ENCODE data around the gene RERE.

The RERE gene

GRCh38 chr1:8752411-8752810, 65.0 kb downstream of the RERE start:
- Histone ChIP-seq H3K4me1 (ENCODE audit: control insufficient read depth, insufficient read depth, low read length) (no peaks in the 10 kb centered on the region), H3K27ac (ENCODE audit: low read length) (no peak overlapping the region), H3K36me3 (ENCODE audit: control insufficient read depth in 2 of 2, insufficient read depth in 2 of 2, low read length in 2 of 2) (no peaks in the 10 kb centered on the region), H3K9me3 (ENCODE audit: control insufficient read depth in 2 of 2, low read length in 2 of 2) (no peaks in the 10 kb centered on the region), H3K4me3 (ENCODE audit: low read length in 2 of 2) (no peak overlapping the region), H3K9ac (ENCODE audit: low read length in 2 of 2) (no peak overlapping the region), H3K27me3 (ENCODE audit: control insufficient read depth in 1 of 2, insufficient read depth in 2 of 2, low read length in 2 of 2) (no peaks in the 10 kb centered on the region)

- H3K4me1 ChIP-seq (ENCODE audit: control insufficient read depth, insufficient read depth, low read length) = no peaks in the 10 kb centered on the region
- H3K27me3 ChIP-seq (ENCODE audit: control insufficient read depth in 1 of 2, insufficient read depth in 2 of 2, low read length in 2 of 2) = no peaks in the 10 kb centered on the region
- no peaks in the 10 kb centered on the region for H3K9me3 ChIP-seq (ENCODE audit: control insufficient read depth in 2 of 2, low read length in 2 of 2)
- no peak overlapping the region for H3K27ac ChIP-seq (ENCODE audit: low read length)
- no peak overlapping the region for H3K4me3 ChIP-seq (ENCODE audit: low read length in 2 of 2)
- no peak overlapping the region for H3K9ac ChIP-seq (ENCODE audit: low read length in 2 of 2)
- no peaks in the 10 kb centered on the region for H3K36me3 ChIP-seq (ENCODE audit: control insufficient read depth in 2 of 2, insufficient read depth in 2 of 2, low read length in 2 of 2)
Observed at GRCh38 chr1:8751984-8752383, 65.5 kb downstream of the RERE start.

- Histone ChIP-seq H3K27ac (ENCODE audit: low read length) (no peak overlapping the region), H3K27me3 (ENCODE audit: control insufficient read depth in 1 of 2, insufficient read depth in 2 of 2, low read length in 2 of 2) (no peaks in the 10 kb centered on the region), H3K9ac (ENCODE audit: low read length in 2 of 2) (no peak overlapping the region), H3K4me3 (ENCODE audit: low read length in 2 of 2) (no peak overlapping the region), H3K4me1 (ENCODE audit: control insufficient read depth, insufficient read depth, low read length) (no peaks in the 10 kb centered on the region), H3K36me3 (ENCODE audit: control insufficient read depth in 2 of 2, insufficient read depth in 2 of 2, low read length in 2 of 2) (no peaks in the 10 kb centered on the region), H3K9me3 (ENCODE audit: control insufficient read depth in 2 of 2, low read length in 2 of 2) (no peaks in the 10 kb centered on the region)
Observed at GRCh38 chr1:8747879-8748825, 69.3 kb downstream of the RERE start.

- no peaks in the 10 kb centered on the region for H3K4me1 ChIP-seq (ENCODE audit: control insufficient read depth, insufficient read depth, low read length)
Observed at GRCh38 chr1:8746554-8746953, 70.9 kb downstream of the RERE start.

GRCh38 chr1:8745749-8746390, 71.6 kb downstream of the RERE start:
- Histone ChIP-seq H3K27me3 (ENCODE audit: control insufficient read depth in 1 of 2, insufficient read depth in 2 of 2, low read length in 2 of 2) (no peaks in the 10 kb centered on the region), H3K4me1 (ENCODE audit: control insufficient read depth, insufficient read depth, low read length) (no peaks in the 10 kb centered on the region), H3K4me3 (ENCODE audit: low read length in 2 of 2) (no peak overlapping the region), H3K36me3 (ENCODE audit: control insufficient read depth in 2 of 2, insufficient read depth in 2 of 2, low read length in 2 of 2) (no peaks in the 10 kb centered on the region), H3K9ac (ENCODE audit: low read length in 2 of 2) (no peak overlapping the region), H3K9me3 (ENCODE audit: control insufficient read depth in 2 of 2, low read length in 2 of 2) (no peaks in the 10 kb centered on the region), H3K27ac (ENCODE audit: low read length) (no peak overlapping the region)

More at GRCh38 chr1:8746554-8746953, 70.9 kb downstream of the RERE start:
- Histone ChIP-seq H3K36me3 (ENCODE audit: control insufficient read depth in 2 of 2, insufficient read depth in 2 of 2, low read length in 2 of 2) (no peaks in the 10 kb centered on the region), H3K9me3 (ENCODE audit: control insufficient read depth in 2 of 2, low read length in 2 of 2) (no peaks in the 10 kb centered on the region), H3K27me3 (ENCODE audit: control insufficient read depth in 1 of 2, insufficient read depth in 2 of 2, low read length in 2 of 2) (no peaks in the 10 kb centered on the region), H3K9ac (ENCODE audit: low read length in 2 of 2) (no peak overlapping the region), H3K4me3 (ENCODE audit: low read length in 2 of 2) (no peak overlapping the region), H3K27ac (ENCODE audit: low read length) (no peak overlapping the region)

GRCh38 chr1:8745346-8745745, 72.1 kb downstream of the RERE start:
- H3K36me3 ChIP-seq (ENCODE audit: control insufficient read depth in 2 of 2, insufficient read depth in 2 of 2, low read length in 2 of 2) = no peaks in the 10 kb centered on the region
- no peaks in the 10 kb centered on the region for H3K27me3 ChIP-seq (ENCODE audit: control insufficient read depth in 1 of 2, insufficient read depth in 2 of 2, low read length in 2 of 2)
- no peak overlapping the region for H3K27ac ChIP-seq (ENCODE audit: low read length)
- H3K9ac ChIP-seq (ENCODE audit: low read length in 2 of 2) = no peak overlapping the region
- no peaks in the 10 kb centered on the region for H3K9me3 ChIP-seq (ENCODE audit: control insufficient read depth in 2 of 2, low read length in 2 of 2)
- no peaks in the 10 kb centered on the region for H3K4me1 ChIP-seq (ENCODE audit: control insufficient read depth, insufficient read depth, low read length)
- H3K4me3 ChIP-seq (ENCODE audit: low read length in 2 of 2) = no peak overlapping the region

- H3K27ac ChIP-seq (ENCODE audit: low read length) = no peak overlapping the region
- no peak overlapping the region for H3K9ac ChIP-seq (ENCODE audit: low read length in 2 of 2)
- H3K4me3 ChIP-seq (ENCODE audit: low read length in 2 of 2) = no peak overlapping the region
- no peaks in the 10 kb centered on the region for H3K27me3 ChIP-seq (ENCODE audit: control insufficient read depth in 1 of 2, insufficient read depth in 2 of 2, low read length in 2 of 2)
- H3K36me3 ChIP-seq (ENCODE audit: control insufficient read depth in 2 of 2, insufficient read depth in 2 of 2, low read length in 2 of 2) = no peaks in the 10 kb centered on the region
- peaks cover 3 to 7% of the 10 kb centered on the region in 2 donors for H3K9me3 ChIP-seq (ENCODE audit: control insufficient read depth in 2 of 2, low read length in 2 of 2)
- H3K4me1 ChIP-seq (ENCODE audit: control insufficient read depth, insufficient read depth, low read length) = no peaks in the 10 kb centered on the region
Observed at GRCh38 chr1:8742022-8742924, 75.2 kb downstream of the RERE start.

GRCh38 chr1:8740034-8740449, 77.4 kb downstream of the RERE start:
- H3K4me1 ChIP-seq (ENCODE audit: control insufficient read depth, insufficient read depth, low read length) = no peaks in the 10 kb centered on the region
- H3K9ac ChIP-seq (ENCODE audit: low read length in 2 of 2) = no peak overlapping the region
- H3K27ac ChIP-seq (ENCODE audit: low read length) = no peak overlapping the region
- H3K9me3 ChIP-seq (ENCODE audit: control insufficient read depth in 2 of 2, low read length in 2 of 2) = peaks cover 3 to 7% of the 10 kb centered on the region in 2 donors
- no peaks in the 10 kb centered on the region for H3K36me3 ChIP-seq (ENCODE audit: control insufficient read depth in 2 of 2, insufficient read depth in 2 of 2, low read length in 2 of 2)
- no peaks in the 10 kb centered on the region for H3K27me3 ChIP-seq (ENCODE audit: control insufficient read depth in 1 of 2, insufficient read depth in 2 of 2, low read length in 2 of 2)
- no peak overlapping the region for H3K4me3 ChIP-seq (ENCODE audit: low read length in 2 of 2)

GRCh38 chr1:8739377-8739776, 78.1 kb downstream of the RERE start:
- Histone ChIP-seq H3K36me3 (ENCODE audit: control insufficient read depth in 2 of 2, insufficient read depth in 2 of 2, low read length in 2 of 2) (no peaks in the 10 kb centered on the region), H3K4me3 (ENCODE audit: low read length in 2 of 2) (no peak overlapping the region), H3K9ac (ENCODE audit: low read length in 2 of 2) (no peak overlapping the region), H3K27ac (ENCODE audit: low read length) (no peak overlapping the region), H3K27me3 (ENCODE audit: control insufficient read depth in 1 of 2, insufficient read depth in 2 of 2, low read length in 2 of 2) (no peaks in the 10 kb centered on the region), H3K4me1 (ENCODE audit: control insufficient read depth, insufficient read depth, low read length) (no peaks in the 10 kb centered on the region), H3K9me3 (ENCODE audit: control insufficient read depth in 2 of 2, low read length in 2 of 2) (peaks cover 3 to 7% of the 10 kb centered on the region in 2 donors)

- H3K9ac ChIP-seq (ENCODE audit: low read length in 2 of 2) = no peak overlapping the region
- H3K27ac ChIP-seq (ENCODE audit: low read length) = no peak overlapping the region
- no peaks in the 10 kb centered on the region for H3K27me3 ChIP-seq (ENCODE audit: control insufficient read depth in 1 of 2, insufficient read depth in 2 of 2, low read length in 2 of 2)
- H3K4me3 ChIP-seq (ENCODE audit: low read length in 2 of 2) = no peak overlapping the region
- H3K36me3 ChIP-seq (ENCODE audit: control insufficient read depth in 2 of 2, insufficient read depth in 2 of 2, low read length in 2 of 2) = no peaks in the 10 kb centered on the region
- no peaks in the 10 kb centered on the region for H3K4me1 ChIP-seq (ENCODE audit: control insufficient read depth, insufficient read depth, low read length)
- H3K9me3 ChIP-seq (ENCODE audit: control insufficient read depth in 2 of 2, low read length in 2 of 2) = peaks cover 3 to 7% of the 10 kb centered on the region in 2 donors
Observed at GRCh38 chr1:8736927-8737326, 80.5 kb downstream of the RERE start.

All from stomach smooth muscle (tissue), 2 donors.